NCI-H526 (cell line): Measurements from ENCODE around the gene ADAM12.

Source experiments
- DNase-seq, 2 experiments: peaks; one replicate each; lab custom pipeline; 2025; lab: John Stamatoyannopoulos, UW

ADAM12 gene

DNA sequence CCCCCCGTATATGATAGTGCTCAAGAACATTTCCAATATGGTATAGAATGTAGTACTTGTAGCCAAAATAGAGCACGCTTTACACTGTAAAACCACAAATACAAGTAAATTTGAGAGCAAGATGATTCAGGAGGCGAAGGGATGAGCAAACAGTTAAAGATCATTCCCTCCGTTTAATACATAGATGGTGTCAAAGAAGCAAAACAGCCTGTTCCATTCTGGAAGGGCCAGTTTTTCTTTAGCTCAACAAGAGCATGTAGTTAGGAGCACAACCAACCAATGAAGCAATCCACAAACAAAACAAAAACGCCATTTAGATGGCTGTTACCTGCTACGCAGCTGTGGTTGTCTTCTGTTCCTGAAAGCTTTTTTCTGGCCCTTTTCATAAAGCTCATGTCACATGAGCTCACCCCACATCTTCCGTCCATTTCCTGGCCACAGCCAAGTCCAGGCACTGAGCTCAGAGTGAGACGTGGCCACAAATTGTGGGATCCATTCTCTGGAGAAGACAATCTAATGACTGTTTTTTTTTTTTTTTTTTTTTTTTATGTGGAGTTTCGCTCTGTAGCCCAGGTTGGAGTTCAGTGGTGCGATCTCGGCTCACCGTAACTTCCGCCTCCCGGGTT, 306.3 kb downstream of the ADAM12 start:
- DNase-seq: no peak

DNA sequence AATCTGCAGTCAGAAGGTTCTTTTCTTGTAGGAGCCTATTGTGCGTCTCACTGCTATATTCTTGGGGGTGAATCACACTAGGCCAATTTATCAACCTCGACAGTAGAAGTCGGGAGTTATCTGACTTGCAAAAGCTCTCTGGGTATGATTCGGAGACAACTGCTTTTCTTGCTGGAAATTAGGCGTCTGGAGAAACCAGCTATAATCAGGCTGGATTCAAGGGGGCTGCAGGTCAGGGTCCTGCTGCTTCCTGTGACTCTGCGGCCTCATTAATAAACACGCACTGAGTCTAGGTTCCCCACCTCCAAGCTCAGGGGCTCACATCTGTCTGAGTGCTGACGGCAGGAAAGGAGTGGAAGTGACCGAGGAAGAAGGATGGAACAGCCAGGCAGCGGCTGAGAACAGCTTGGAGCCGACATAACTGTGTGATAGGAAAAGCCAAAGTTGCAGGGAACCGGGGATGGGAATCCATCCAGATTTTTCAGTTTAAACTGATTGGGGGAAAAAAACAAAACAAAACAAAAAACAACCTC, 307.3 kb downstream of the ADAM12 start:
- no peak for DNase-seq

DNA sequence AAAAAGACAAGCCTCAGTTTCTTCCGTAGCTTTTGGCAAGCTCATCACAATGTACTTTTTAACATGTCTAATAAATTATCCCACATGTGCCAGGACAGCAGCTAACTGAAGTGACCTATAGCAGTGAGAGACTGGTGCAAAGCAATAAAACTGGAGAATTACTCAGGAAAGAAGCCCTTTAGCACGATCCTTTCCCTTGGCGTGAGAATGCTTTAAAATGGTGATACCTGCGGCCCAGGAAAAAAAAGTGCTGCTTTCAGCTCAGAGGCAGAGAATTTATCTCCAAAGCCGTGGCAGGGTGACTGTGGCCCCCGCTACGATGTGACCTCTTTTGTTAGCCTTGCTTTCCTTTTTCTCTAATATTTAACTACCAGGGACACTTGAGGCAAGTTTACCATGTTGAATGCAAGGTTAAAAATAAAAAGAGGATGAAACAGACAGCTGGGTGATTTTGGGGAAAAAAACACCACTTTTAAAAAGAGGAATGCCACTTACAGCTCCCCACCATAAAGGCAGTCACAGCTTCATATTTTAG, 307.9 kb downstream of the ADAM12 start:
- no peak for DNase-seq

DNA sequence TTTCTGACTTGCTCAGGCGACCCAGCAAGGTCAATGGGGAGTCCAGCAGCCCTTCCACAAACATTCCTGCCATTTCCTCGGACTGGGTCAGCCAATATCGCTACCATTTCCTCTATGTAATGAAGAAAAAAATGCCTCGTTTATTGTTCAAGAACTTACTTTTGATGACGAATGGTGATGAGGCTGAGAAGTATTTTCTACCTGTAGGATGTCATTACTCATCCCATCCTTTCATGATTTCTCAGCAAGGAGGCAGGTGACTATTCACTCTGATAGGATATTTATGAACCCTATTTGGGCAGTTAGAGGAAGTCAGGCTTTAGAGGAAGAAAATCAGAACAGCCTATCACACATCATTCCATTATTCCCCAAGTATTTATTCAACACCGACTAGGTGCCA, 313.3 kb downstream of the ADAM12 start:
- no peak for DNase-seq

DNA sequence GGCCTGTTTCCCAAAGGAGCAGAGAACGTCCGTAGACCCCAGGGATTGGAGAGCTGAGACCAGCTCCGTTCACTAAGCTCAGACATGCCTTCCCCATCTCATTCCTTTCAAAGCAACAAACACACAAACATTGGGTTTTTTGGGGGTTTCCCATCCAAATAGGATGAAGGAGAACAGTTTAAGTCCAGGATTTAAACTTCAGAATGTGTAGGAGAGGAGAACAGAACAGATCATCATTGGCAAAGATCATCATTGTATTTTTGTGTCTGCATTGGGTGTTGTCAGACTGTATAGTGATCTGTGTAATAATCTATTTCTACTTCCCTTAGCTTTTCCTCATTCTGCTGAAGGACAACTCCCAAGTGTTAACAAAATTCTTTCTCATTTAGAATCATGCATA, 314.0 kb downstream of the ADAM12 start:
- no peak for DNase-seq

DNA sequence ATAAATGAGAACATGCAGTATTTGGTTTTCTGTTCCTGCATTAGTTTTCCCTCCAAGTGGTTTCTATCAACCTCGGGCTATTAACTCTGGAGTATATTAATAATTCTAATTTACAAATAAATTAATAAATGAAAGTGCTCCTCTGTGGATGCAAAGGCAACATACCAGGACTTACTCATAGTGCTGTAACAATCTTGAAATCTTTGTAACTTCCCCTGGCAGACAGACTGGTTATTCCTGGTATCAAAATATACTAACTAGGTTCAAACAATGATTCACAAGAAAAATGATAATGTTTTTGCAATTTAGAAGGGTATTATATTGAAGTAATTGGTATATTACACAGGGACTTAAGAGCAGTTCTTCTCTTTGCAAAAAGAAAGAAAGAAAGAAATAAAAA, 314.7 kb downstream of the ADAM12 start:
- DNase-seq: no peak

DNA sequence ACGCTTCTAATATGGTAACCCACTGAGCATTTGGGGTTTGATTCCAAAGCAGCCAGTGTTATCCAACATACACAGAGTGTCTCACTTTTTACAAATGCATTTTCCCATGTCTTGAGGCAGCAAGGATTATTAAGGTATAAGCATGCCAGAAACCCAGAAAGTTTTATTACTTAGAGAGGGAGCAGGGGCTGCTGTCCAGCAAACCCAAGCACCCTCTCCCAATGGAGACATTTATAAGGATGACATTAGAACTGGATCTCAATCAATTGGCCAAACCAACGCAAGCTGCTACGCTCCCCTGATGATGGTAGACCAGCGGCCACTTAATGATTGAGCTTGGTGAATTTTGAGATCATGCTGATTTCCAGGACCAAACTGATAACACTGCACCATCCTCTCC, 315.7 kb downstream of the ADAM12 start:
- no peak for DNase-seq

DNA sequence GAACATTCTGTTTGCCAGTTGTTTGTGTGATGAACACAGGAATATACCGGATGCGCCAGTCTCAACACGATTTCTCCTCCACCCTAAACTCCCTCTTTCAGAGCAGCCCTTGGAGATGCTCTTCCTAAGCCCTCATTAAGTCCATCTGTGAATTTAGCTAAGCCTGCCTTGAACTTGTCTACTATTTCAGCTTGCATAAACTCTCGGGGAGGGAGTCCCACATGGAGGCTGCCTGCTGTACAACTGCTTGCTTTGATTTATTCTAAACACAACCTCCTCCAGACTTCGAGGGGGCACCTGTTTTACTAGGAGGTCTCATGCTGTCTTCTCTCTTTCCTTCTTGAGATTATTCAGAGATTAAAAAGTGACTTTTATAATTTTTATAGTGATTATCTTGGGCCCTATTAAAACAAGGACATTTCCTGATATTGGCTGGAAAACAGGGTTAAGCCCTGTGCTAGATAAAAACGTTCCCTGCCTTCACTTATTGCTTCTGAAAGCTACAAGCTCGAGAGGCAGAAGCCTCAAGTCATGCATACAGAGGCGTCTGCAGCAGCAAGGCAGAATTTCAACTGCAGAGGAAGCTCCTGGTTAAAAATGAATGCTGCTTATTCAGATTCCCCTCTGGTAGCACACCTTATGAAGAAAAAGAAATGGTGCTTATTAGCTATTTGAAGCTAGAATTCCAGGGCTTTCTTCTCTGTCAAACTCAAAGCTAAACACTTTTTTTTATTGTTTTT, 317.6 kb downstream of the ADAM12 start:
- no peak for DNase-seq

DNA sequence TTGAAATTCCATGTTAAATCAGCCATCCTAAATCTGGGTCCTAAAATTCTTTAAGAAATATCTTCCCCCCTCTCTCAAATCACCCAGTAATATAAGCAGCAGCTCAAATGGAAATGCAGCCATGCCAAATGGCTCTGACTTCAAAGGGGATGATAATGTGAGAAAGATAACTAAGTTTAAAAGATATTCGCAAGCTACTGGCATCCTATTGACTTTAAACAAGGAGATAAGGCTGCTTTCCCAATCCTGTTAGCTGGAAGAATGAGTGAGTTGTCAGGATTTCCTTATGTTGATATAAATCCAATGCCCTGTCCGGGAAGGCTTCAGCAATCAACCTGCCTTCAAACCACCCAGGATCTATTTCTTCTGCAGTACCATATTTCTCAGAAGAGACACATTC, 320.0 kb downstream of the ADAM12 start:
- DNase-seq: no peak

DNA sequence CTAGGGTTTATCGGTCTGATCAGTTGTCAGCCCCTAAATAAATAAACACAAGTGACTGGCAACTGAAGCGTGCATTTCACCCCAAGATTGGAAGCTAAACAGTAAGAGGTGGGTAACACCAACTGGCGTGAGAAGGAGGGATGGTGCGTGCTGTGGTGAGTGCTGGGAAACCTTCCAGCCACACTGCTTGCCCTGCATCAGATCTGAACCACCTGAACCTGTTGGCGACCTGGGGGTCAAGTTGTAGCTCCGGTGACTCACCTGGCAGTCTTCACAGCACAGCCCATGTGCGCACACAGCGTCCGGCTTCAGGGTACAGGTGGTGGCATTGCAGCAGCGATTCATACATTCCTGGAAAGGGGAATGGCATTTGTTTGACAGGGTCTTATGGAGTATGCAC, 321.8 kb downstream of the ADAM12 start:
- DNase-seq: no peak

DNA sequence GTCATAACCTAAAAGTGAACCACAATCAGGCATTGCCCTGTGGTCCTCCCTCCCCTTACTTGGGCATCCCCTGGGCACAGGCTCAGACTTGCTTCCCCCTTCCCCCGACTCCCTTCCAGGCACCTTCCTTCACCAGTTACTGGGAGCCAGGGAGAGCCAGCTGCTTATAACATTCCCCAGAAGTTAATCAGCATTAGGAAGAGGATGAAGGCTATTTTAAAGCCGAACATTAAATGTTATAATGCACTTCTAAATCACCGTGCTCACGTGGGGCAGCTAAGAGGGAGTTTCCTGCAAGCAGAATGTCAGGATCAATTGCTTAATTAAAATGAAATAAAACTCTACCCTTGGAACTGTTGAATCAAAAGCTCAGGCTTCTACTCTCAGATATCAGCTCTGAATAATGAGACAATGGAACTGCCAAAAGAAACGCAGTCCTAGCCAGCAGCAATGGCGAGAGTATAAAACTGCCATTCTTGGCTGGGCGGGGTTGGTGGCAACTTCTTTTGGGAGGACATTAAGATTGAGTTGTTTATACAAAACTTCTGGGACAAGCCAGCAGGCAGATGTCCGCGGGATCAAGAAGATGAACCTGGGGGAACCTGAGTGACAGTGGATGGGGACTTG, 322.4 kb downstream of the ADAM12 start:
- DNase-seq: no peak

DNA sequence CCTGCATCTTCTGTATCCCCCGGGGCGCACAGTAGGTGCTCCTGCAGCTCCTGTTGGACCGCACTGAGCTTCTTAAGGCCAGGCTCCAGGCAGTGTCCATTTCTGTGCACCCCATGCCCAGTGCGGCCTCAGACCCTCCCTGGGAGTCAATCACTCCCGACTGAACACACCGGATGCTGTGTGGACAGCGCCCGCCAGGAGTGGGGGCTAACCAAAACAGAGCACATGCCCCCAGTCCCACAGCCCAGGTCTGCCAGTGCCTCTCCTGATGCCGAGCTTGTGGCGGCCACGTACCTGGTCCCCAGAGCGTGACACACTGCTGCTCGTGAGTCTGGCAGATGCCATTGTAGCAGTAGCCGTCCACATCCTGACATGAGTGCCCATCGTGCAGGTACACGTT, 323.8 kb downstream of the ADAM12 start:
- no peak for DNase-seq

DNA sequence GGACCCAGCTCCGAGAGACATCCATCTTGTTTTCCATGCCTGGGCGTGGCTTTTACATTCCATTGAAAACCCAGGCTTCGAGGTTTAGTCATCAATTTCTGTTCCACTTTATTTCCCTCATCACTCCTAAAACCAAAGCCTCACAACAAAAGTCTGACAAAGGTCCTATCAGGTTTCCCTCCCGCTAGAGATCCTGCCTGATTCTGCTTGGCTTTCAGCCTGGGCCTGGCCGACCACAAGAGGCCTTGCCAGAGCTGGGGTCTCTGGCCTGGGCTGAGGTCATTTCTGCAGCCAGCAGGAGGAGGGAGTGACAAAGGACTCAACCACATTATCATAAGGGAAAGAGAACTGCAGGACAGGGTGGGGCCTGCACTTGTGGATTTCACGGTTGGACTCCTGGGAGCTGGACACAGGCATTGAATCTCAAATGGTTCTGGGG, 324.9 kb downstream of the ADAM12 start:
- no peak for DNase-seq

DNA sequence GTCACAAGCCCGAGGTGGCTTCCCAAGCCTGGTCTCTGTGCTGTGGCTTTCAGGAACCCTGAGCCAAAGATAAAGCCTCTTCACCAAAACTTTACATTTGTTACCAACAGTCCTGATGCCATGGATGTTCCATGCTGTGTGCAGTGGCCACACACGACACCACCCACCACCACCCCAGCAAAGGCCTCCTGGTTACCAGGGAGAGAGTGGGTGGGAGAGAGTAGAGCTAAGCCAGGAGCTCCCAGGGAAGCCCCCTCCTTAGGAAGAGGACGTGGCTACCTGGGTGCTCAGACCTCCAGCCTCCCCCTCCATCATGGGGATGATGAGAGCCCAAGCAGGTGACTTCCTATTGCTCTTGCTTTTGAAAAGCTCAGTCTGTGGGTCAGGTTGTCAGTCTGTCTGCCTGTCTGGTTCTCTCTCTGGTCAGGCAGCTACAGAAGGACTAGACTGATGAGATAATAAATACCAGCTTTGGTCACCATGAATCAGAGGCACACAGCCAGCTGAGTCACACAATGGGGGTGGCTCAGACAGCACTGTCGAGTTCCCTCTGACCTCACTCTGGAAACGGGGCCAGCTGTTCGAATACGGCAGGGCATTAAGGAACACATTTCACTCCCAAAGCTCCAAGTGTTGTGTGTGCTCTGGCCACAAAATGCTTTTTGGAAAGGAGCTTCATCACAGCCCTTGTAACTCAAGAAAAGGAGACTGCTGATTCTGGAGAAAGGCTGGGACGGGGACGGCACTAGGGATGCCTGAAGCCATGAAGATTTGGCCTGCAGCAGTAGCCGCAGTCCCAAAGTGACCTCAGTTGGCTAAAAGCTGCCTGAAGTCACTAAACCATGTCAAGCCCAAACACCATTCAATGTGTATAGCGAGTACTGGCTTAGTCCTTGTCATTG, 325.9 kb downstream of the ADAM12 start:
- no peak for DNase-seq

DNA sequence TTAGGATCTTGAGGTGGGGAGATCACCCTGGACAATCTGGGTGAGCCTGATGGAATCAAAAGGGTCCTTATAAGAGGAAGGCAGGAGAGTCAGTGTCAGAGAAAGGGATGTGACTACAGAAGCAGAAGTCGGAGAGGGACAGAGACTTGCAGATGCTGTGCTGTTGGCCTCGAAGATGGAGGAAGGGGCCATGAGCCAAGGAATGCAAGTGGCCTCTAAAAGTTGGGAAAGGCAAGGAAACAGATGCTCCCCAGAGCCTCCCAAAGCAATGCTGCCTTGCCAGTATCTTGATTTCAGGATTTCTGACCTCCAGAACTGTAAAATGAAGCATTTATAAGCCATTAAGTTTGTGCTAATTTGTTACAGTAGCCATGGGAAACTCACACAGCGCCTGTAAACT, 326.8 kb downstream of the ADAM12 start:
- no peak for DNase-seq

DNA sequence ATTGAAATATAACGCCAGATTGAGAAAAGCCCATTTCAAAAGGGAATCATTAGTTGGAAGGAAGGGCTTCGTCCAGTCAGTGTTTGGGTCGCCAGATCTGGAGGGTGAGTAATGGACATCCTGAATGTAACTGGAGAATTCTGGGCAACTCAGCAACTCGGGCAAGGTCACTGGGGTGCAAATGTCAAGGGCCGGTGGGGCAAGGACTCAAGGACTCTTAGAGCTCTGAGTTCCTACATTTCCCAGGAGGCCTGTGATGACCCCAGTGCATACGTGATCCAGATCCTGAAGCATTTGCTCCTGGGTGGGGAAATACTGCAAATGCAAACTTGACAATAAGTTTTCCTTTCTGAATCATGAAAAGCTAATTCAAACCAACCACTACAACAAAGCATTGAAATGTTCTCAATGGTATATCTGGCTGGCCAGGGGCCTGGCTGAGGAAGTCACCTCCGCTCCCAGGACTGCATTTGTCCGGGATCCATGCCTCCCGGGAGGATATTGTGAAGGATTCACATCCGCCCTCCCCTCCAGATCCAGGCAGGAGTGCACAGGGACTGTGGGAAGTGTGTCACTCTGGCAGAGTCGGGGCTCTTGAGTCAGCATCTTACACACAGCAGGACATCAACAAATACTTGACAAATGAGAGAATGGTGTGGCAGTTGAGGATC, 327.9 kb downstream of the ADAM12 start:
- no peak for DNase-seq

DNA sequence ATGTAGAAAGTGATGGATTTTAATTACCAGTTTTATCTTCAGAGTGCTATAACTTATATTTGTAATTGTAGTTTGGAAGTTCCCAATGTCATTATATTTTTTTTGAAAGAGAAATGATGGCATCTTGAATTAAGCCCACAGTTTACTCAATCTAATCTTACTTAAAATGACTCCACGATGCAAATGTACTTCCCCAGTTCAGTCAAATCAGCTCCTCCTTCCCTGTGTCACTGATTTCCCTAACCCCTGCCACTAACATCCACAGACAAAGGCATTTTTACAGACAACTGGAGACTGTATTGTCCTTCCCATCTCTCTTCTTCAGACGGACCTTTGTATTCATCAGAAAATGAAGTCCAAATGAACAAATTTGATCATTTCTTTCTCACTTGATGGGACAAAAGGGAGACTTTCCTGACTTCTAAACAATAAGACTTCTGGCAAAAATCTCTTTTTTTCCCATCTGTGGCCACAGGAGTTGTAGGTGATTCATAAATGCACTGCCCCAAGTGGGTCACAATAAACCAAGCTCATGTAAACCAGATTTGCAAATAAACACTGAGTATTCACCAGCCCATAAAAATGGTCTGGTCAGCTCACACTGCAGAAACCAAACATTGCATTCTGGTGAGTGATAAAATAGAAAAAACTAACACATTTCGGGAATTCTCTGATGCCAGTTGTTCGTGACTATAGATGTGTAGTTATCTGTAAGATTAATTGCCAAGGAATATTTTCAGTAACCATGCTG, 329.0 kb downstream of the ADAM12 start:
- peak in 1 of 2 experiments; percentile 18 for DNase-seq

DNA sequence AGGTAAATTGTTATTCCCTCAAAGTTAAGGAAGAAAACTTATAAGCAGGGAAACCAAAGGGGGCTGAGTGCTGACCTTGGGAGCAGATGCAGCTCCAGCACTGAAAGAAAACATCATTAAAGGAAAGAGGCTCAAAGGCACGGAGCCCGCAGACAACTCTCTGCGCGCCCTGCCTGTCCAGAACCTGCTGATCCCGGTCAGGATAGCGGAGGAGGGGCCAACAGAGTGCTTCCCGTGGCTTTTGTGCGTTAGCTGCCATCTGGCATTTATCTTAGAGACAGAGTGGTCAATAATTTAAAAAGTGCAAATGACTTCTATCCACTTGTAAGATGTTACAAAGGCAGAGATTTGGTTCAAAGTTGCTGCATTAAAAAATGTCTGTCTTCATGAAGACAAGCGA, 329.8 kb downstream of the ADAM12 start:
- DNase-seq: no peak

DNA sequence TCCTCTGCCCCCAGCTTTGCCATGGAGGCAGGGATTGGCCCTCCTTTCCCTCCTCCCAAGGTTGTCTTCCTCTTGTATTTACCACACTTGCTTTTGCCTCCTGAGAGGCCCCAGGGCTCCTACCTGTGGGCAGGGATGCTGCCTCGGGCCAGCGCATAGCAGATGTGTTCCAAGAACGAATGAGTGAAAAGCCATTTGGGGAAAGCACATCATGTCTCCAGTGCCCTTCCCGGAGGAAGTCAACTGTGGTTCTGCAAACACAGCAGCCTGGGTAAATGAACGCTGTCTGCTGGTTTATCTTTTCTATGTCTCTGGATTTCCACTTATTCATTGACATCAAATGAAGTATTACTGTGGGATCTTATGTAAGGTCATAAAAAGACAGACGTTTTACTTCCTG, 330.2 kb downstream of the ADAM12 start:
- no peak for DNase-seq

DNA sequence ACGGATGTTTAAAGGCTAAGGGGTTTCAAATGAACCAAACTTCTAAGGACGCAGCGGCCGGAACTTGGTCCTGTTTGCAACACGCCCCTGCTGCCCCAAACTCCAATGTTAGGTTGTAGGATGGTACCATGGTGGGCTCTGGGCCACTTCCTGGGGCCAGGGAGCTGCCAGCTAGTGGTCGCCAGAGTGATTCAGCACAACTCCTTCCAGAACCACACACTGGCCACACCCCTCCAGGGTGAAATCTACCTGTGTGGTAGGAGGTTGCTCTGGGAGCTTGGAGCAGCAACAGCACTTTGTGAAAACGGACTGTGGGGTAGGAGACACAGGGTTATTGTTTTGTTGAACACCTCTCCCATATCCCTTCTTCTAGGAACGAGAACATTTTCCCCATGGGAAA, 330.8 kb downstream of the ADAM12 start:
- no peak for DNase-seq

DNA sequence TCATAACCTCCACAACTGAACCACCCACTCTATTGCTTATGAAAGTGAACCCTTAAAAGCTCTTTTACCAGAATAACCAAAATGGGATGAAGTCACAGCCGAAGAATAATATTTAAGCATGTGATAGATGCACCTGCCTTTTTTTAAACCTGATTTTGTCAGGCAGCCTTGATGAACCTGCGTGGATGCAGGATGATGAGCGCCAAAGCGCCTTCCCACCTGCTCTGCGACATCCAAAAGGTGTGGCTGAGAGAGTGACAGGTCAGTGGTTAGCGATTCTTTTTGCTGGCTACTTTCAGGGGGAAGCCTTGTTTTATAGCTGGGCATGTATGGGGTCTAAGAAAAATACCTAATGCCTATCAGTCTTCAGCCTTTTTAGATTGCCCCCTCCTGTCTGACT, 334.1 kb downstream of the ADAM12 start:
- DNase-seq: no peak
